OCI-M1 (cell line): ENCODE measurements around the gene MAGEA2.
"Not testable (repeated sequence)": the region's sequence is repeated elsewhere in the genome, so short reads cannot be mapped to it uniquely, and the experiment has no call there.

ENCODE experiments used
- DNase-seq: peaks from one replicate; lab custom pipeline; 2025; lab: John Stamatoyannopoulos, UW

The MAGEA2 gene

GRCh38 chrX:152706500-152706899 is 47.1 kb downstream of the MAGEA2 start:
- not testable (repeated sequence) for DNase-seq

- not testable (repeated sequence) for DNase-seq
These were observed 53.3 kb downstream of the MAGEA2 start for GRCh38 chrX:152700390-152700789.
